ENCODE data around the gene CXCL8.
A peak's percentile ranks its signal among the peaks of the same experiment; 100 is the strongest.

Gene CXCL8

DNA sequence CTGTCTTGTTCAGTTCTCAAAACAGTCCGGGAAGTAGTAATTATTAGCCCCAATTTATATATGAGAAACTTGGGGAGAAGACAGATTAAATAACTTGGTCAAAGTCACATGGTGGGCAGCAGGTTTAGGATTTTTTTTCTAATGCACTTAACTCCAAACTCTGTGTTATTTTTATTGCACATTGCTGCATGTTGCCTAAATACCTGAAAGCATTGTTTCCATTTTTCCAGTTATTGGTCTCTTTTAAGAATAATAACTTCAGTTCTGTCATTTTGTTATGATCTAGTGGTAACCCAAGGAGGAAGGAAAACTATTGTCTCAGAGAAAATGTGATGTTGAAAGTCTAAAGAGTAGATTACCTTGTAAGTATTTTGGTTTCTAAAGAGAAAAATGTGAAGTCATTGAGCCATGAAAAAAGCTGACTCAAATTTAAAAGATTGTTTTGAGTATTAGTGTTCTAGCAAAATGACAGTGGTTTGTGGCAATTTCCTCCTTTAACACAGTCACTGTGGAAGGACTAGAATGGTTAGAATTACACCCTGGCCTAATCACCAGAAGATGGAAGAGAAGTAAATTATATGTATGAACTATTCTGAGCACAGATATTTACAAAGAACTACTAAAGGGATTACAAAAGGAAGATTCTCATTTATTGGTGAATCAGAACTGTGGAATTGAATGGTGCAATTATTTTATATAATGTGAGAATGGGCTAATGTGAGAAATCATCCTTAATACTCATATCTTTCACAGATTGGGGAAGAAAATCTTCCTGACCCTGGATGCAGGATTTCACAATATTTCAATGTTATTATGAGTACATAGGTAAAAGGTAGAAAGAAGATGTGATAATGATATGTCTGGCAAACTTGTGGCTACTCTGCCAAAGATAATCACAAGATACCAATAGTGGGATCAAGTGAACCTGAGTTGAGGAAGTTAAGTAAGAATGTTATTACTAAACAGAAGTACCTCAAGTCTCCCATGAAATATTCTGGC is 21.7 kb upstream of the CXCL8 start:
- peak; percentile 5 for DNase-seq

DNA sequence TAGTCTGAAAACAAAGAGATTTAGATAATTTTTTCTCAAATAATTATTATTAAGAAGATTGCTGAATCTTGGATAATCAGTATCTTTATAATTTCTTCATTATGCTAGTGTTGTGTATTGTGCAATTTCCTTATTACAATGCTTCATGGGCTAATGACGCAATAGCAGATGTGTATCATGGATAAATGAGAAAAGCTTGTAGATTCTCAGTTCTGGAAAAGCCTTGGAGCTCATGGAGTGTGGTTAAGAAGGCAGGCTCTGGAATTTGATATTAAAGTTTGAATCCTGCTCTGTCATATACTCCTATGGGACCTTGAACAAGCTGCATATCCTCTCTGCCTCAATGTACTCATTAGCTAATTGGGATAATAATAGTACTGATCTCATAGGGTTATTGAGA is 18.9 kb upstream of the CXCL8 start:
- no peak for DNase-seq

DNA sequence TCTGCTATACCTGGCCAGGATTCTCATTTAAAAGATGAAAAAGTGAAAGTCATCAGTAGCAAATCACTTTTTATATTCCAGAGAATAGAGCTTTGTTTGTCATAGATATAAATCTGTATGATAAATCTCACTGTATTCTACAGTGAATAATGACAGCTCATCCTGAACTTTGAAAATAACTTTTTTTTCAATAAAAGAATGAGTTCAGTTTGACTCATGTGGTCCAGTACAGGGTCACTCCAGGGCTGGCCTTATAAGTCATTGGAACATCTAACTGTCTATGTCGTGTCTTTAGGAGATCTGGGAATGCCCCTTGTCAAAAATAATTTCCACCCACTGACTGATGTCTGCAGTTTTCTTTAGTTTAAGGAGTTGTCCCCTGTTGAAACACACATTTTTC is 18.5 kb upstream of the CXCL8 start:
- no peak for DNase-seq

DNA sequence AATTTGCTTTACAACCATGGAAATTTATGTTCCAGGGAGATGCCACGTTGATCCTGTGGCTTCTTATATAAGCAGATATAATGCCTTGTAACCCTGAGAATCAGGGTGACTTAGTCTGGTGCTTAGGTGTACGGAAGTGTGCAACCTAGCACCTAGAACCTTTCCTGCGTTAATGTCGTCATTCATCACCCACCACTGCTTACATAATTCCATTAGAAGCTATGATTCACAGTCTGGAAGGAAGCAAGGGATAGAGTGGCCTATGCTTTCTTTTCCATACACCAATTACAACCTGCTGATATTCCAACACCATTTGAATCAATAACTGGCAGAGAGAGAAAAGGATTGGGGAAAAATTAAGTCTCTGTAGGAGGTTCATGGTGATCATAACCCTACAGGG is 17.3 kb upstream of the CXCL8 start:
- DNase-seq: no peak

DNA sequence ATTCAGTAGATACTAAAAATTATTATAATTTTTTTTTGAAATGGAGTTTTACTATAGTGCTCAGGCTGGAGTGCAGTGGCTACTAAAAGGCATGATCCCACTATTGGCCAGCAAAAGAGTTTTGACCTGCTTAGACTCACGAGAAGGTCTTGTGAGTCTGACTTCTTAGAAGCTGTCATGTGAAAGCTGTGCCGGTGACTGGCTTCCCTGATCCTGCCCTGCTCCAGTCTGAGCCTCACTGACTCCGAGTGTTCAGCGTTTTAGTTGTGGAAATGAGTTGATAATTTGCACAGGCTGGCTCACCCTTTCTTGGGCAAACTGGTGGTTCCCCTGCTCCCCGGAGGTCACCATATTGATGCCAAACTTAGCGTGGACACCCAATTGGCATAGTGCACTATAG is 16.4 kb upstream of the CXCL8 start:
- no peak for DNase-seq

DNA sequence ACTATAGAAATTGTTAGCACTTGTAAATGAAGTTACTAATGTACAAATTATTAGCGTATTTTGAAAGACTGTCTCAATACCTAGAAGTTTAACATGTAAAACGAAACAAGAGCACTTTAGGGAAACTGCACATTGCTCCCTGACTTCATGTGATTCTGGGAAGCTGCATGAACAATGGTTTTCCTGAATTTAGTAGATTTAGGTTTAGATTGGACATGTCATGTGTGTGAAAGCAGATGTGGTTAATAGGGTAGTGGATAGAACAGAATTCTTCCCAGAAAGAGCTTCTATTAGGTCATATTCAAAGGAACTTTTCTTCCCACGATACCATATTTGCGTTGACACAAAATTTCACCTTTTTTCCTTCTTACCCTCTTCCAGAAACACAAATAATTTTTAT is 14.9 kb upstream of the CXCL8 start:
- DNase-seq: no peak

DNA sequence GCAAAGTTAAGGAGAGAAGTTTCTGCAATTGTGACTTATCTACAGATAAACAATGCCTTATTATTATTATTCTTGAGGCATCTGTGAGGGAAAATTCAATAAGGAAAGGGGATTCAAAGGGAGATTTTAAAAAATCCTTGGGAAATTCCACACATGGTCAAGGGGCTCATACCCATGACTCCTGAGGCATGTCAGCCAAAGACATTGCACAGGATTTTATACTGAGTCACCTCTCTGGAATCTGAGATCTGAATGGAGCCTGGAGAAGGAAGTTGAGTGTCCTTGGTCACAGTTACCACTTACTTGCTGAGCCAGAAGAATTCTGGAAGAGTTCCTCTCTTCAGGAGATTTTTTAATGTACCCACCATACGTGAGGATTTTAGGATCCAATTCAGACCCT is 14.4 kb upstream of the CXCL8 start:
- DNase-seq: no peak

DNA sequence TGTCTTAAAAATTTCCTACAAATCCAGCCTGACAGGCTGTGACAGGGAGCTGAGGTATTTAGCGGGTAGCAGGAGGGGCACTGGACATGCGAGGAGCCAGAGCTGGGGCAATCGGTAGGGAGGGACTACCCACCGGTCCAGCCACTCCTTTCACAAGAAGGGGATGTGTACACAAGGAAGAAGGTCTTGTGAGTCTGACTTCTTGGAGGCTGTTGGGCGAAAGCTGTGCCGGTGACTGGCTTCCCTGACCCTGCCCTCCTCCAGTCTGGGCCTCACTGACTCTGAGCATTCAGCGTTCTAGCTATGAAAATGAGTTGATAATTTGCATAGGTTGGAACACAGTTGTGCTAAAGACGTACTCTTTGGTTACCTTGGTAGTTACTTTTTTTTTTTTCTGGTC is 12.7 kb upstream of the CXCL8 start:
- no peak for DNase-seq

DNA sequence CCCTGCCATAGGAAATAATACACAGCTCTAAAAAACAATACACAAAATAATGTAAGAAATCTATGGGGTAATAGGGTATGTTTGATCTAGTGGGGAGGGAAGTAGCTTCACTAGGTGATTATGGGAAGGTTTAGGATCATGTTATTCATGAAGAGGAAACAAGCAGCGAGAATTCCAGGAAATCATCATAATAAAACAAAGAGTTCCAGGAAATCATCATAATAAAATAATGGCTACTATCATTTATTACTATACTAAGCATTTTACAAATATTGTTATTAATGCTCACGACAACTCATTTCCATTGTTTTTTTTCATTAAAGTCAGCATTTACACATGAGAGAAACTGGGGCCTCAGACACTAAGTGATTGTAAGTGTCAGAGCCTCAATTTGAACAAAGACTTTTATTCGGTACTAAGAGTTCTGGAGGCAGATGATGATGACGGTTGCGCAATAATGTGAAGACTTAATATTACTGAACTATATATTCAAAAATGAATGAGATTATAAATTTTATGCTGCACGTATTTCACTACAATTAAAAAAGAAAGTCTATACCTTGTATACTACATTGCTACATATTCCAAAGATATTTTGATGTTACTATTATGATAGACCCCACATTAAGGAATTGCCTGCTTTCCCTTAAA is 12.2 kb upstream of the CXCL8 start:
- no peak for DNase-seq

DNA sequence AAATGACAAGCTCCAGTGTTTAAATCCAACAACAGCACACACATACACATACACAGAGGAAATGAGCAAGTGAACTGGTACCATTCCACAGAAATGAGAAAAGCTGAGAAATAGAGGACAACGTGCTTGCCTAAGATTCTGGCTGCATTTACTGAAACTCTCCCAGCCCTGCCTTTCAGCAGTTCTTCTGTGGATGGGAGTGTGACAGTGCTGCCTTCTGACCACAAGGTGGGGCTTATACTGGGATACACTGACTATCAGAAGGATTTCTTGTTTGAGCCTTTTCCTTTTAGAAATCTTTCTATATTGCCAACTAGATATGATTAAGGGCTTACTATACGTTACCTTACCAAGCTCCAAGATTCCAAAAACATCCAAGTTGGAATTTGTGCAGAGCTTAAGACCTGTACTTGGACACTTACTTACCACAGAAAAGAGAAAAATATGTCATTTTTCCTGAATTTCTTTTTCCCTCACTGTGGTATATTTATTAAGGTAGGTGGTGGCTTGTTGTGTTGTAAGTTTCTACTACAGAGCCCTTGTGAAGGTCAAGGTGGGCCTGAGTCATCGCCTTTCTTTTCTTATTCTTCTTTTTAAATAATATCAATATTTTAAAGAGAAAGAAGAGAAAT is 10.7 kb upstream of the CXCL8 start:
- DNase-seq: peak; percentile 66

DNA sequence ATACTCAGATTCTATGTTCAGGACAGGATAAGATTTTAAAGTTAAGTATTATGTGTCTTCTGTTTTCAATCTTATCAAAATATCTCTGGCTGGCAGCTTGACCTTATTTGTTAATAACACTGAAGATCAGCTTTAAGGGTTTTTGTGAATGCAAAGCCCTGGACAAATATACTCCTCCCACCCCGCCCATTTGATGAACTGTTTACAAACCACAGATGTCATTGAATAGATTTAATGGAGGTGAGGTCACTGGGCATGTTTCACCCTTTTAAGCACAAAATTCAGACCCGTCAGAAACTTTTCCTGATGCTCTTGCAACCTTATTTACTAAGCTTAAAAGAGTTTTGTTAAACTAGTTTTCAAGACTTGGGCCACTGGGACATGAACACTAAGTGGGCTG is 10.1 kb upstream of the CXCL8 start:
- DNase-seq: no peak

DNA sequence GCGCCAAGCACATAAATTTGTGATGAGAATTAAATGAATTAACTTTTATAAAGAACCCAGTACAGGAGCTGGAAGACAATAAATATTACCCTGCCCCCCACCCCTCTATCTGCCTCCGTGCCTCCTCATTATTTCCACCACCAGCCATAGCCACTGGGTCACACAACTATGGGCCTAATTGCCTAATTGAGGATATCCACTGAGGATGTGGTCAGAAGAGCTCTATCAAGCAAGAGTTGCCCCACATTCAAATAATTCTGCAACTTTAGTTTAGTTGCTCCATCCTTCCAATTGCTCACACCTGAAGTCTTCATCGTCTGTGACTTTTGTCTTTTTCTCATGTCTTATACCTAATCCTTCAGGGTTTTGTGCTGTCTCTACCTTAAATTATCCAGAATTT is 9.5 kb upstream of the CXCL8 start:
- no peak for DNase-seq

DNA sequence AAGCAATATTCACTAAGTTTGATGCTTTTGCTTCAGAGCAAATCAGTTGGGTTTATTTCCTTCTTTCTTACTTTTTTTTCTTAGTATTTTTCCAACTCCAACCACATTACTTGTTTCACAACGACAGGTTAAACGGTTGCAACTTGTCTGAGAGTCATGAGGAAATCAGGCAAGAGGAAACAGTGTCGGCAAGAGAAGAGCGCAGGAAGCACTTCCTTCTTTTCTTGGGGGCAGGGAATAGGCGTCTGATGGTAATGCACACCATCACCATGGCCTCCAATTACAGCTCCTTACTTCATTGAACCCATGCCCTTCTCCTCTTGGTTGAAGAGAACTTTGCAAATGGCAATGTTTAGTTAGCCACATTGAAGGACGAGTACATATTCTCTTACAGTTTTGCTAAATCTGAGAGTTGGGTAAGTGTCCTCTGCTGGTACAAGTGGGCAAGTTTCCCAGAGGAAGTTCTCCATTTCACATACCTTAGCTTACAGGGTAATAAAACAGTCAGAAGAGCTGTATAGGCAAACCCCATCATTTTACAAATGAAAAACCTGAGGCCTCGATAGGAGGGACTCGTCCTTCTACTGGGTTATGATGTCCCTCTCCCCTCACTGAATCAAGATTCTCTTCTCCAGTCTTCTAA is 8.3 kb upstream of the CXCL8 start:
- DNase-seq: no peak

DNA sequence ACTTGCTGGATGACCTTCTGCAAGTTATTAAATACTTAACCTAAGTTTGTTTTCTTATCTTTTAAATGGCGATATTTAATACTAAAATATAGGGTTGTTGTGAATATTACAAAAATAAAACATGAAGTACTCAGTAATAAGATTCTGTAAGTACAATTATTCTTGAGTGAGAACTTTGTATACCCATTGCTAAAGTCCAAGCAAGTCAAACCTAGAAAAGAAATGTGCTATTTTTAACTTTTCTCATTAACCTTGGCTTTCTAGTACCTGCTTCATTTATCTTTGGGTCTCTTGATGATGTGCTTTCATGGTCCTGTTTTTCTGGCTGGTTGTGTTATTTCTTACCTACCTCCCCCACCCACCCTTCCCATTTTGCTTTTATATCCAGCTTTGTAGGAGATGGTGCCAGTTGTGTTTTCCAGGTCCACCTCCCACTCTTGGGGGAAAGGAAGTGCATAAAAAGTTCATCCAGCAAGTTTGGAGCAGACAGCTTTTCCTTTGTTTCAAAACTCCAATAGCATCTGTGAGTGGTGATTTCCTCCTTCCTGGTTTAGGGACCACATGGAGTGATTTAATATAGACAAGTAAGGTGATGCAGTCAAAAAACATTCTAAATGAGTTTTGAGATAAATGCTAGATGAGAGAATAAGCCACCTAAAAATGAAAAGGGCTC is 7.5 kb upstream of the CXCL8 start:
- DNase-seq: no peak

DNA sequence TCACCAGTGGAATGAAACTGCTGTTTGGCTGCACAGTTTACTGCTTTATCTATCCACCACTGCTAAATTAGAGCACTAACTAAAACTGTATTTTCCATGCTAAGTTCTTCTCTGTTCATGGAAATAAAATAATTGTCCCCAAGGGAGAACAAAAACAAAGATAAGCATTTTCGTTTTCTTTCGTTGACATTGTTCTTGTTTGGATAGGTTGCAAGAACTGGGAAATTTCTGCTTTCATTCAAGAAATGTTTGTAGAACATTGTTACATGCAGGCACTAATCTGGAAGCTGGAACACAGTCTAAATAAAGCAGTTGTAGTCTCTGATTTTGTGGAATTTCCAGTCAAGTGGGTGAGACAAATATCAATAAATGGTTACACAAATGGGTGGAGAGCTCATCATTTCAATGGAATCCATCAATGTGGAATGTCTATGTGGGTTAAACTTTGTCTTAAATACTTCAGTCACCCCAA is 5.8 kb upstream of the CXCL8 start:
- DNase-seq: no peak

DNA sequence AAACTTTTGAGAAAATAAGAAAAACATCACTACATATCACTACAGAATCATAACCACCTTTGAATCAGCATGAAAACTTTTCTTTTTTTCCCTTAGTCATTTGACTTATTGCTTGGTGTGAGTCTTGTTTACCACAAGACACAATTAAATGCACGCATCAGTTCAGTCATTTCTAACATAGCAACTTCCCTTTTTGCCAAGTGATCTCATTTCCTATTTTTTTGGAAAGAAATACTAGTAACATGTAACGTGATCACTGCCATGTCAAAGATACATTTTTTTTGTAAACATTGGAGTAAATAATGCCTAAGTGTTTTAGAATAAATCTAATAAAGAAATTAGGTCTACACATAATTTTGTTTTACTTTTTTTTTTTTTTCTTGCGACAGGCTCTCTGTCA is 5.1 kb upstream of the CXCL8 start:
- peak; percentile 53 for DNase-seq

DNA sequence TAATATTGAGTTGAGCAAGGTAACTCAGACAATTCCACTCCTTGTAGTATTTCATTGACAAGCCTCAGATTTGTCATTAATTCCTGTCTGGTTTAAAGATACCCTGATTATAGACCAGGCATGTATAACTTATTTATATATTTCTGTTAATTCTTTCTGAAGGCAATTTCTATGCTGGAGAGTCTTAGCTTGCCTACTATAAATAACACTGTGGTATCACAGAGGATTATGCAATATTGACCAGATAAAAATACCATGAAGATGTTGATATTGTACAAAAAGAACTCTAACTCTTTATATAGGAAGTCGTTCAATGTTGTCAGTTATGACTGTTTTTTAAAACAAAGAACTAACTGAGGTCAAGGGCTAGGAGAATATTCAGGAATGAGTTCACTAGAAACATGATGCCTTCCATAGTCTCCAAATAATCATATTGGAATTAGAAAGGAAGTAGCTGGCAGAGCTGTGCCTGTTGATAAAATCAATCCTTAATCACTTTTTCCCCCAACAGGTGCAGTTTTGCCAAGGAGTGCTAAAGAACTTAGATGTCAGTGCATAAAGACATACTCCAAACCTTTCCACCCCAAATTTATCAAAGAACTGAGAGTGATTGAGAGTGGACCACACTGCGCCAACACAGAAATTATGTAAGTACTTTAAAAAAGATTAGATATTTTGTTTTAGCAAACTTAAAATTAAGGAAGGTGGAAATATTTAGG is 821 bp downstream of the CXCL8 start:
- DNase-seq: no peak

DNA sequence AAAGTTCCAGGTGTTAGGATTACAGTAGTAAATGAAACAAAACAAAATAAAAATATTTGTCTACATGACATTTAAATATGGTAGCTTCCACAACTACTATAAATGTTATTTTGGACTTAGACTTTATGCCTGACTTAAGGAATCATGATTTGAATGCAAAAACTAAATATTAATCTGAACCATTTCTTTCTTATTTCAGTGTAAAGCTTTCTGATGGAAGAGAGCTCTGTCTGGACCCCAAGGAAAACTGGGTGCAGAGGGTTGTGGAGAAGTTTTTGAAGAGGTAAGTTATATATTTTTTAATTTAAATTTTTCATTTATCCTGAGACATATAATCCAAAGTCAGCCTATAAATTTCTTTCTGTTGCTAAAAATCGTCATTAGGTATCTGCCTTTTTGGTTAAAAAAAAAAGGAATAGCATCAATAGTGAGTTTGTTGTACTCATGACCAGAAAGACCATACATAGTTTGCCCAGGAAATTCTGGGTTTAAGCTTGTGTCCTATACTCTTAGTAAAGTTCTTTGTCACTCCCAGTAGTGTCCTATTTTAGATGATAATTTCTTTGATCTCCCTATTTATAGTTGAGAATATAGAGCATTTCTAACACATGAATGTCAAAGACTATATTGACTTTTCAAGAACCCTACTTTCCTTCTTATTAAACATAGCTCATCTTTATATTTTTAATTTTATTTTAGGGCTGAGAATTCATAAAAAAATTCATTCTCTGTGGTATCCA is 1.6 kb downstream of the CXCL8 start:
- no peak for DNase-seq

DNA sequence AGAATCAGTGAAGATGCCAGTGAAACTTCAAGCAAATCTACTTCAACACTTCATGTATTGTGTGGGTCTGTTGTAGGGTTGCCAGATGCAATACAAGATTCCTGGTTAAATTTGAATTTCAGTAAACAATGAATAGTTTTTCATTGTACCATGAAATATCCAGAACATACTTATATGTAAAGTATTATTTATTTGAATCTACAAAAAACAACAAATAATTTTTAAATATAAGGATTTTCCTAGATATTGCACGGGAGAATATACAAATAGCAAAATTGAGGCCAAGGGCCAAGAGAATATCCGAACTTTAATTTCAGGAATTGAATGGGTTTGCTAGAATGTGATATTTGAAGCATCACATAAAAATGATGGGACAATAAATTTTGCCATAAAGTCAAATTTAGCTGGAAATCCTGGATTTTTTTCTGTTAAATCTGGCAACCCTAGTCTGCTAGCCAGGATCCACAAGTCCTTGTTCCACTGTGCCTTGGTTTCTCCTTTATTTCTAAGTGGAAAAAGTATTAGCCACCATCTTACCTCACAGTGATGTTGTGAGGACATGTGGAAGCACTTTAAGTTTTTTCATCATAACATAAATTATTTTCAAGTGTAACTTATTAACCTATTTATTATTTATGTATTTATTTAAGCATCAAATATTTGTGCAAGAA is 2.3 kb downstream of the CXCL8 start:
- no peak for DNase-seq

DNA sequence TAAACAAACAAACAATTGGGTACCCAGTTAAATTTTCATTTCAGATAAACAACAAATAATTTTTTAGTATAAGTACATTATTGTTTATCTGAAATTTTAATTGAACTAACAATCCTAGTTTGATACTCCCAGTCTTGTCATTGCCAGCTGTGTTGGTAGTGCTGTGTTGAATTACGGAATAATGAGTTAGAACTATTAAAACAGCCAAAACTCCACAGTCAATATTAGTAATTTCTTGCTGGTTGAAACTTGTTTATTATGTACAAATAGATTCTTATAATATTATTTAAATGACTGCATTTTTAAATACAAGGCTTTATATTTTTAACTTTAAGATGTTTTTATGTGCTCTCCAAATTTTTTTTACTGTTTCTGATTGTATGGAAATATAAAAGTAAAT is 2.9 kb downstream of the CXCL8 start:
- no peak for DNase-seq

DNA sequence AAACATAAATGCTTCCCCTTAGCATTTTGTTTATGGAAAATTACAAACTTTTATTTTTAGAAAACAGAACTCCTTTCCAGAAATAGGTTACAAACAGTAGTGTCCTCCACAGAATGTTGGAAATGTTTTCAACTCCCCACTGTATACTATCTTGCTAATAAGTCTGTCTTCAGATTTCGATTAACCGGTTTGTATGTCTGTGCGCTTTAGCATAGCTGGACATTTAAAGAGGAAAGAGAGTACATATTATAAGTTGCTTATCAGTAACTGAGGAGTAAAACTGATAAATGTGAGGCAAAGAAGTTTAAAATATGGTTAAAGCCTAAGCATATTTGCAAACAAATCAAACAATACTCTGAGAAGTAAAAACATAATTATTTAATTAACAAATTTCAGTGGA is 3.4 kb downstream of the CXCL8 start:
- DNase-seq: no peak

Measured in GDM1 (cell line).